Astrocyte of the spinal cord (primary cell): ENCODE measurements around the gene PNLIPRP2.

Experiments used
- DNase-seq: peaks from one replicate; pipeline ENCODE4 v3.0.0; 2011; ENCODE audit warnings: low read depth, low spot score
- H3K4me3 ChIP-seq: 2 replicates; pipeline ENCODE4 v1.5.1; 2011; ENCODE audit warnings: low read depth, mild to moderate bottlenecking, low read length, moderate library complexity
- CTCF ChIP-seq: IDR thresholded peaks from 2 replicates; pipeline ENCODE4 v1.5.1; 2012; ENCODE audit warnings: low read depth, mild to moderate bottlenecking, low read length, inconsistent platforms
- in situ Hi-C: cut with HindIII; loops from 2 replicates; pipeline ENCODE4 v1.10.0; 2017; ENCODE audit warnings: low sequenced_read_pairs

Gene PNLIPRP2

GRCh38 chr10:116679351-116679750, 58.6 kb downstream of the PNLIPRP2 start:
- no peak for TF ChIP-seq CTCF
- in situ Hi-C loops = no loop called here
- DNase-seq = no peak
- H3K4me3 ChIP-seq = no peak overlapping the region

GRCh38 chr10:116683166-116683565, 62.4 kb downstream of the PNLIPRP2 start:
- in situ Hi-C loops = no loop called here
- no peak overlapping the region for H3K4me3 ChIP-seq
- no peak for DNase-seq
- TF ChIP-seq CTCF = no peak

- H3K4me3 ChIP-seq = no peak overlapping the region
- in situ Hi-C loops = no loop called here
- DNase-seq = no peak
- TF ChIP-seq CTCF = no peak
Measured at GRCh38 chr10:116683821-116684220, 63.1 kb downstream of the PNLIPRP2 start.

- in situ Hi-C loops = no loop called here
- no peak for DNase-seq
- no peak for TF ChIP-seq CTCF
- no peak overlapping the region for H3K4me3 ChIP-seq
Measured at GRCh38 chr10:116684781-116685180, 64.0 kb downstream of the PNLIPRP2 start.

GRCh38 chr10:116685807-116686206, 65.1 kb downstream of the PNLIPRP2 start:
- no peak overlapping the region for H3K4me3 ChIP-seq
- no peak for TF ChIP-seq CTCF
- in situ Hi-C loops = no loop called here
- no peak for DNase-seq

- no peak for TF ChIP-seq CTCF
- no peak for DNase-seq
- in situ Hi-C loops = no loop called here
- no peak overlapping the region for H3K4me3 ChIP-seq
Measured at GRCh38 chr10:116686632-116687031, 65.9 kb downstream of the PNLIPRP2 start.

GRCh38 chr10:116687633-116688032, 66.9 kb downstream of the PNLIPRP2 start:
- no peak overlapping the region for H3K4me3 ChIP-seq
- no peak for TF ChIP-seq CTCF
- in situ Hi-C loops = no loop called here
- DNase-seq = no peak
